GM12892 (cell line): ENCODE data around the gene FXYD4.

Source experiments
- POLR2A ChIP-seq: IDR thresholded peaks from 2 replicates; pipeline ENCODE4 v1.6.1; 2011; ENCODE audit warnings: low read depth, low read length, control low read depth
- POLR2AphosphoS5 ChIP-seq: IDR thresholded peaks from 2 replicates; pipeline ENCODE4 v1.6.1; 2011; ENCODE audit warnings: low read depth, low read length, control low read depth
- TAF1 ChIP-seq: IDR thresholded peaks from 2 replicates; pipeline ENCODE4 v1.6.1; 2011; ENCODE audit warnings: low read depth, mild to moderate bottlenecking, control low read depth, low read length, borderline replicate concordance

GRCh38 chr10:43419997-43420368, 48.5 kb downstream of the FXYD4 start:
- TF ChIP-seq TAF1 (no peak), POLR2A (no peak), POLR2AphosphoS5 (no peak)
